HL-60 (cell line): ENCODE results near the gene NEU2.

Source experiments
- DNase-seq, 2 experiments: peaks; one replicate each; pipeline ENCODE4 v3.0.0-alpha.2; 2010 to 2020; ENCODE audit warnings: low read depth in 1 of 2, low spot score in 1 of 2
- H3K27ac ChIP-seq: fragments of 250-450 bp; sonication (Bioruptor Pico); replicated peaks from 2 replicates; pipeline ENCODE4 v1.5.1; 2020; ENCODE audit warnings: mild to moderate bottlenecking, moderate library complexity
- H3K27me3 ChIP-seq: fragments of 250-450 bp; sonication (Bioruptor Pico); 2 replicates; pipeline ENCODE4 v1.5.1; 2021; ENCODE audit warnings: mild to moderate bottlenecking, moderate library complexity; ENCODE audit not compliant: insufficient read depth, poor library complexity, severe bottlenecking
- H3K4me3 ChIP-seq: replicated peaks from 2 replicates; pipeline ENCODE4 v1.5.1; 2011; ENCODE audit warnings: mild to moderate bottlenecking, control low read depth, low read length; ENCODE audit not compliant: insufficient read depth
- GABPA ChIP-seq: IDR thresholded peaks from 2 replicates; pipeline ENCODE4 v1.6.1; 2012; ENCODE audit warnings: low read depth
- POLR2AphosphoS5 ChIP-seq: IDR thresholded peaks from 2 replicates; pipeline ENCODE4 v1.6.1; 2012; ENCODE audit warnings: low read depth
- SPI1 ChIP-seq: IDR thresholded peaks from 2 replicates; pipeline ENCODE4 v1.6.1; 2012; ENCODE audit warnings: low read depth, mild to moderate bottlenecking, borderline replicate concordance
- TF ChIP-seq, protein P1 (sequence below): IDR thresholded peaks from one replicate; pipeline ENCODE4 v1.5.1; 2011; ENCODE audit warnings: low read length, control low read depth, inconsistent platforms; ENCODE audit not compliant: insufficient read depth
- TF ChIP-seq, protein P2 (sequence below): IDR thresholded peaks from 2 replicates; pipeline ENCODE4 v1.6.1; 2012; ENCODE audit warnings: low read depth; ENCODE audit not compliant: insufficient replicate concordance

NEU2 gene

DNA sequence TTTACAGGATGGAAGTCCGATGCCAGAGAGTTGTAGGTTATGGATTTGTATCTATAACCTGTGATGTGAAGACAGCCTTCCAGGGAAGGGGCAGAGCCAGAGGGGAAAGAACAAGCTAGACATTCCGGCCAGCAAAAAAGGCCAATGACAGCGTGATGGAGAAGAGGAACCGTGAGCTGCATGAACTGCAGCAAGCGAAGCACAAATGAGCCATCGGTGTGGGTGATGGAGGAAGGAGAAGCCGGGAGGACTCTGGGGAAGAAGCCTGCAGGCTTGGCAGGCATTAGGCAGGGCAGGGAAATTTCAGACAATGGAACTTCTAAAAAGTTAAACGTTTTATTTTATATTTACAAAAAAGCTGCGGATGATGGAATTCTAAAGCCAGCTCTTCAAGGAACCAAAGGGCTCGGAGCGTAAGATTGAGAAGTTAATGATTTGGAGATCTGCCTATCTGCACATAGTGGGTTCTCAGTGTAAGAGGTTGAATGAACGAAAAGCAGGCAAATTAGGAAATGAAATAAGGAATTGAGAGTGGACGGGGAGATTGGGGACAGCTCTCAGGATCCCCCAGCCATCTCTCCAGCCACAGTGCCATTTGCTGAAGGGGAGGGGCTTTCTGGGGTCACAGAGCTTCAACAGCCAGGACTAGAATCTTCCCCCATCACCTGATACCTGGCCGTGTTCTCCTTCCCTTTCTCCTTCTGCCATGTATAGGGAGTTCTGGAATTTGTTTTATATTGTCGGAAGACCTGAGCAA is 47.8 kb upstream of the NEU2 start:
- Histone ChIP-seq H3K27ac (no peak overlapping the region), H3K27me3 (no peaks in the 10 kb centered on the region), H3K4me3 (no peak overlapping the region)
- DNase-seq: no peak
- TF ChIP-seq SPI1 (no peak), POLR2AphosphoS5 (no peak), GABPA (no peak)
- TF ChIP-seq, protein P1, sequence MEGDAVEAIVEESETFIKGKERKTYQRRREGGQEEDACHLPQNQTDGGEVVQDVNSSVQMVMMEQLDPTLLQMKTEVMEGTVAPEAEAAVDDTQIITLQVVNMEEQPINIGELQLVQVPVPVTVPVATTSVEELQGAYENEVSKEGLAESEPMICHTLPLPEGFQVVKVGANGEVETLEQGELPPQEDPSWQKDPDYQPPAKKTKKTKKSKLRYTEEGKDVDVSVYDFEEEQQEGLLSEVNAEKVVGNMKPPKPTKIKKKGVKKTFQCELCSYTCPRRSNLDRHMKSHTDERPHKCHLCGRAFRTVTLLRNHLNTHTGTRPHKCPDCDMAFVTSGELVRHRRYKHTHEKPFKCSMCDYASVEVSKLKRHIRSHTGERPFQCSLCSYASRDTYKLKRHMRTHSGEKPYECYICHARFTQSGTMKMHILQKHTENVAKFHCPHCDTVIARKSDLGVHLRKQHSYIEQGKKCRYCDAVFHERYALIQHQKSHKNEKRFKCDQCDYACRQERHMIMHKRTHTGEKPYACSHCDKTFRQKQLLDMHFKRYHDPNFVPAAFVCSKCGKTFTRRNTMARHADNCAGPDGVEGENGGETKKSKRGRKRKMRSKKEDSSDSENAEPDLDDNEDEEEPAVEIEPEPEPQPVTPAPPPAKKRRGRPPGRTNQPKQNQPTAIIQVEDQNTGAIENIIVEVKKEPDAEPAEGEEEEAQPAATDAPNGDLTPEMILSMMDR: no peak
- TF ChIP-seq, protein P2, sequence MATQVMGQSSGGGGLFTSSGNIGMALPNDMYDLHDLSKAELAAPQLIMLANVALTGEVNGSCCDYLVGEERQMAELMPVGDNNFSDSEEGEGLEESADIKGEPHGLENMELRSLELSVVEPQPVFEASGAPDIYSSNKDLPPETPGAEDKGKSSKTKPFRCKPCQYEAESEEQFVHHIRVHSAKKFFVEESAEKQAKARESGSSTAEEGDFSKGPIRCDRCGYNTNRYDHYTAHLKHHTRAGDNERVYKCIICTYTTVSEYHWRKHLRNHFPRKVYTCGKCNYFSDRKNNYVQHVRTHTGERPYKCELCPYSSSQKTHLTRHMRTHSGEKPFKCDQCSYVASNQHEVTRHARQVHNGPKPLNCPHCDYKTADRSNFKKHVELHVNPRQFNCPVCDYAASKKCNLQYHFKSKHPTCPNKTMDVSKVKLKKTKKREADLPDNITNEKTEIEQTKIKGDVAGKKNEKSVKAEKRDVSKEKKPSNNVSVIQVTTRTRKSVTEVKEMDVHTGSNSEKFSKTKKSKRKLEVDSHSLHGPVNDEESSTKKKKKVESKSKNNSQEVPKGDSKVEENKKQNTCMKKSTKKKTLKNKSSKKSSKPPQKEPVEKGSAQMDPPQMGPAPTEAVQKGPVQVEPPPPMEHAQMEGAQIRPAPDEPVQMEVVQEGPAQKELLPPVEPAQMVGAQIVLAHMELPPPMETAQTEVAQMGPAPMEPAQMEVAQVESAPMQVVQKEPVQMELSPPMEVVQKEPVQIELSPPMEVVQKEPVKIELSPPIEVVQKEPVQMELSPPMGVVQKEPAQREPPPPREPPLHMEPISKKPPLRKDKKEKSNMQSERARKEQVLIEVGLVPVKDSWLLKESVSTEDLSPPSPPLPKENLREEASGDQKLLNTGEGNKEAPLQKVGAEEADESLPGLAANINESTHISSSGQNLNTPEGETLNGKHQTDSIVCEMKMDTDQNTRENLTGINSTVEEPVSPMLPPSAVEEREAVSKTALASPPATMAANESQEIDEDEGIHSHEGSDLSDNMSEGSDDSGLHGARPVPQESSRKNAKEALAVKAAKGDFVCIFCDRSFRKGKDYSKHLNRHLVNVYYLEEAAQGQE: no peak

DNA sequence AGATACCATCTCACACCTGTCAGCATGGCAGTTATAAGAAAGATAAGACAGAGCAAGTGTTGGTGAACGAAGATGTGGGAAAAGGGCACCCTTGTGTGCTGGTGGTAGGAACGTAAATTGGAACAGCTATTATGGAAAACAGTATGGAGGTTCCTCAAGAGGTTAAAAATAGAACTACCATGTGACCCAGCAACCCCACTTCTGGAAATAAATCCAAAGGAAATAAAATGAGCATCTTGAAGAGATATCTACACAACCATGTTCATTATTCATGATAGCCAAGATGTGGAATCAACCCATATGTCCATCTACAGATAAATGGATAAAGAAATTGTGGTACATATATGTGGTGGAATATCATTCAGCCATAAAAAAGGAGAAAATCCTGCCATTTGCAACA is 46.3 kb upstream of the NEU2 start:
- no peak for DNase-seq
- H3K27ac ChIP-seq: no peak overlapping the region
- H3K4me3 ChIP-seq: no peak overlapping the region
- TF ChIP-seq, protein P2: no peak
- TF ChIP-seq POLR2AphosphoS5 (no peak), SPI1 (no peak), GABPA (no peak)
- TF ChIP-seq, protein P1: no peak
- H3K27me3 ChIP-seq: no peaks in the 10 kb centered on the region

DNA sequence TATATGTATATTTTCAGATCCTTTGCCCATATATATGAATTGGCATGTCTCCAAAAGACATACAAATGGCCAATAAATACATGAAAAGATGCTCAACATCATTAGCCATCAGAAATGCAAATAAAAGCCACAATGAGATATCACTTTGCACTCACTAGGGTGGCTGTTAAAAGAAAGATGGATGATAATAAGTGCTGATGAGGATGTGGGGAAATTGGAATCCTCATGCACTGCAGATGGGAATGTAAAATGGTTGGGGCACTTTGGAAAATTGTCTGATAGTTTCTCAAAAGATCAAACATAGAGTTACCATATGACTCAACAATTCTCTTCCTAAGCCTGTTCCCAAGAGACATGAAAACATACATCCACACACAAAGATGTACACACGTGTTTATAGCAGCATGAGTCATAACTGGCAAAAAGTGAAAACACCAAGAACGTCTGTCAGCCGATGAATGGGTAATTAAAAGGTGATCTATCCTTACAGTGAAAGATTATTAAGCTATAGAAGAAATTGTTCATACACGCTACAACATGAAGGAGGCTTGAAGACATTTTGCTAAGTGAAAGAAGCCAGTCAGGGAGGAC is 39.1 kb upstream of the NEU2 start:
- H3K27ac ChIP-seq: no peak overlapping the region
- no peaks in the 10 kb centered on the region for H3K27me3 ChIP-seq
- no peak for DNase-seq
- TF ChIP-seq, protein P2: no peak
- TF ChIP-seq GABPA (no peak), SPI1 (no peak), POLR2AphosphoS5 (no peak)
- TF ChIP-seq, protein P1: no peak
- no peak overlapping the region for H3K4me3 ChIP-seq
